OCI-LY1 (cell line): ENCODE measurements around the gene BCKDHB.
A peak's percentile ranks its signal among the peaks of the same experiment; 100 is the strongest.

Source experiments
- H2AFZ ChIP-seq: fragments of 200-600 bp; sonication (generic), shearing (Covaris generic); 2 replicates; pipeline ENCODE4 v1.6.0; 2014; ENCODE audit warnings: antibody characterized with exemption, mild to moderate bottlenecking, low read length
- H3F3A ChIP-seq: fragments of 200-600 bp; sonication (generic), shearing (Covaris generic); 2 replicates; pipeline ENCODE4 v1.6.0; 2014; ENCODE audit warnings: mild to moderate bottlenecking, antibody characterized with exemption, low read length, moderate library complexity; ENCODE audit not compliant: insufficient read depth
- H3K27ac ChIP-seq: fragments of 200-600 bp; sonication (generic); 2 replicates; pipeline ENCODE4 v1.5.1; 2014; ENCODE audit warnings: low read length, mixed run types, mild to moderate bottlenecking, low read depth; ENCODE audit not compliant: poor library complexity, severe bottlenecking
- H3K27me3 ChIP-seq: fragments of 200-600 bp; sonication (generic); 2 replicates; pipeline ENCODE4 v1.6.0; 2014; ENCODE audit warnings: antibody characterized with exemption, mild to moderate bottlenecking, low read length, moderate library complexity; ENCODE audit not compliant: insufficient read depth
- H3K36me3 ChIP-seq: fragments of 200-600 bp; sonication (generic); 2 replicates; pipeline ENCODE4 v1.6.1; 2014; ENCODE audit warnings: mild to moderate bottlenecking, antibody characterized with exemption, low read length, moderate library complexity, mixed read lengths; ENCODE audit not compliant: insufficient read depth
- H3K4me1 ChIP-seq: fragments of 200-600 bp; sonication (generic); 2 replicates; pipeline ENCODE4 v1.5.1; 2014; ENCODE audit warnings: mild to moderate bottlenecking, low read length, moderate library complexity; ENCODE audit not compliant: insufficient read depth, severe bottlenecking
- H3K4me2 ChIP-seq: fragments of 200-600 bp; sonication (generic), shearing (Covaris generic); 2 replicates; pipeline ENCODE4 v1.6.1; 2014; ENCODE audit warnings: low read length
- H3K4me3 ChIP-seq: fragments of 200-600 bp; sonication (generic); 2 replicates; pipeline ENCODE4 v1.5.1; 2014; ENCODE audit warnings: low read length, low read depth, mild to moderate bottlenecking, mixed read lengths; ENCODE audit not compliant: poor library complexity, severe bottlenecking
- H3K79me2 ChIP-seq: fragments of 200-600 bp; shearing (Covaris generic); 2 replicates; pipeline ENCODE4 v1.6.1; 2016; ENCODE audit warnings: mixed run types, low read length, mixed read lengths; ENCODE audit not compliant: insufficient read depth
- H3K9ac ChIP-seq: fragments of 200-600 bp; sonication (generic), shearing (Covaris generic); 2 replicates; pipeline ENCODE4 v1.6.1; 2014; ENCODE audit warnings: mild to moderate bottlenecking, low read length, mixed read lengths
- H3K9me2 ChIP-seq: fragments of 200-600 bp; sonication (generic), shearing (Covaris generic); 2 replicates; pipeline ENCODE4 v1.6.1; 2014; ENCODE audit warnings: low read depth, mild to moderate bottlenecking, low read length, mixed read lengths
- H3K9me3 ChIP-seq: fragments of 200-600 bp; shearing (Covaris generic); 2 replicates; pipeline ENCODE4 v1.6.1; 2014; ENCODE audit warnings: low read length, mixed read lengths
- H4K20me1 ChIP-seq: fragments of 200-600 bp; sonication (generic), shearing (Covaris generic); 2 replicates; pipeline ENCODE4 v1.6.0; 2016; ENCODE audit warnings: mild to moderate bottlenecking, low read length; ENCODE audit not compliant: insufficient read depth
- EZH2 ChIP-seq: fragments of 200-600 bp; sonication (generic), shearing (Covaris generic); IDR thresholded peaks from 2 replicates; pipeline ENCODE4 v1.8.0; 2017; ENCODE audit warnings: borderline replicate concordance, mixed run types, mild to moderate bottlenecking, antibody characterized with exemption, low read length, moderate library complexity, mixed read lengths
- TF ChIP-seq, protein P1 (sequence below): fragments of 200-600 bp; sonication (generic), shearing (Covaris generic); IDR thresholded peaks from 2 replicates; pipeline ENCODE4 v1.5.1; 2017; ENCODE audit warnings: mild to moderate bottlenecking, antibody characterized with exemption, low read length, moderate library complexity, mixed read lengths

BCKDHB gene

DNA sequence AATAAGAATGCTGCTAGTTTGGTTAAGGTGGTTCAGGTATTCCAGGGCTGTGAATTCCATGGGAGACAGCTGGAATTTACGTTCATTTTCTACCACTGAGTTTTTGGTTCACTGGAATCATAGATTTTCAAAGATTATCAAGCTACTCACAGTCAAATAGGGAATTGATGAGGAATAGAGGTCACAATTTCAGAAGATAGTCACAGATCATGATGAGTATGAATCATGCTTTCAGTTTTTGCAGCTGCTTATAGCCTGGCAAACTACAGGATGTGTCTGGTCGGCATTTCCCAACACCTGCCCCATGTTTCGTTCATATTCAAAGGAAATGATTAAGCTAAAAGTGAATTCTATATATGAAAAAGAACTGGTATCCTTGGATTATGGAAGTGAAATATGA is 58.7 kb downstream of the BCKDHB start:
- no peak for TF ChIP-seq EZH2
- TF ChIP-seq, protein P1, sequence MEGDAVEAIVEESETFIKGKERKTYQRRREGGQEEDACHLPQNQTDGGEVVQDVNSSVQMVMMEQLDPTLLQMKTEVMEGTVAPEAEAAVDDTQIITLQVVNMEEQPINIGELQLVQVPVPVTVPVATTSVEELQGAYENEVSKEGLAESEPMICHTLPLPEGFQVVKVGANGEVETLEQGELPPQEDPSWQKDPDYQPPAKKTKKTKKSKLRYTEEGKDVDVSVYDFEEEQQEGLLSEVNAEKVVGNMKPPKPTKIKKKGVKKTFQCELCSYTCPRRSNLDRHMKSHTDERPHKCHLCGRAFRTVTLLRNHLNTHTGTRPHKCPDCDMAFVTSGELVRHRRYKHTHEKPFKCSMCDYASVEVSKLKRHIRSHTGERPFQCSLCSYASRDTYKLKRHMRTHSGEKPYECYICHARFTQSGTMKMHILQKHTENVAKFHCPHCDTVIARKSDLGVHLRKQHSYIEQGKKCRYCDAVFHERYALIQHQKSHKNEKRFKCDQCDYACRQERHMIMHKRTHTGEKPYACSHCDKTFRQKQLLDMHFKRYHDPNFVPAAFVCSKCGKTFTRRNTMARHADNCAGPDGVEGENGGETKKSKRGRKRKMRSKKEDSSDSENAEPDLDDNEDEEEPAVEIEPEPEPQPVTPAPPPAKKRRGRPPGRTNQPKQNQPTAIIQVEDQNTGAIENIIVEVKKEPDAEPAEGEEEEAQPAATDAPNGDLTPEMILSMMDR = no peak
- Histone ChIP-seq H3K4me2 (no peak overlapping the region), H3K79me2 (no peaks in the 10 kb centered on the region), H3K9ac (no peak overlapping the region), H4K20me1 (no peaks in the 10 kb centered on the region), H3K9me3 (no peaks in the 10 kb centered on the region), H3F3A (no peaks in the 10 kb centered on the region), H3K27me3 (no peaks in the 10 kb centered on the region), H3K4me1 (peaks cover 23% of the 10 kb centered on the region), H3K27ac (peak overlapping the region; percentile 49), H2AFZ (no peak overlapping the region), H3K9me2 (no peaks in the 10 kb centered on the region), H3K4me3 (no peak overlapping the region), H3K36me3 (no peaks in the 10 kb centered on the region)

DNA sequence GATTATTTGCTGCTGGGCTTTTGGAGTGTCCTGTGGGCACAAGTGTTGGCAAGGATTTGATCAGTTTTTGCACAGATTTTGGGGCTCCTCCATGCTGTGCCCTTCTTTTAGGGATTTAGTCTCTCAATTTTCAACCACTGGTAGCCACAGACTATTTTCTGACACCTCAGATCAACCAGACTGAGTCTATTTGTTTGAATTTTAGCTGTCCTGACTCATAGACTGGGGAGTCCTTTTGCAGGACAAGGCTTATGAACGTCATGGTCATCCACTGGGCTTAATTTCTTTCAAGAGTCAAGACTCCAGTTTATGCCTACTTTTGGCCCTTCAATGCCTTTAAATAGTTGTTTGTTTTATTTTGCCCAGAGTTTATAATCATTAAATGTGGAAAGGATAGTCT is 59.3 kb downstream of the BCKDHB start:
- TF ChIP-seq EZH2 = no peak
- TF ChIP-seq, protein P1 = no peak
- Histone ChIP-seq H3F3A (no peaks in the 10 kb centered on the region), H3K9ac (no peak overlapping the region), H3K27ac (no peak overlapping the region), H2AFZ (no peak overlapping the region), H4K20me1 (no peaks in the 10 kb centered on the region), H3K4me2 (no peak overlapping the region), H3K36me3 (0 out of 2 replicates have a peak, but pooled peaks cover 3% of the 10 kb centered on the region), H3K9me3 (no peaks in the 10 kb centered on the region), H3K27me3 (no peaks in the 10 kb centered on the region), H3K4me3 (no peak overlapping the region), H3K79me2 (no peaks in the 10 kb centered on the region), H3K9me2 (no peaks in the 10 kb centered on the region), H3K4me1 (peaks cover 23% of the 10 kb centered on the region)

DNA sequence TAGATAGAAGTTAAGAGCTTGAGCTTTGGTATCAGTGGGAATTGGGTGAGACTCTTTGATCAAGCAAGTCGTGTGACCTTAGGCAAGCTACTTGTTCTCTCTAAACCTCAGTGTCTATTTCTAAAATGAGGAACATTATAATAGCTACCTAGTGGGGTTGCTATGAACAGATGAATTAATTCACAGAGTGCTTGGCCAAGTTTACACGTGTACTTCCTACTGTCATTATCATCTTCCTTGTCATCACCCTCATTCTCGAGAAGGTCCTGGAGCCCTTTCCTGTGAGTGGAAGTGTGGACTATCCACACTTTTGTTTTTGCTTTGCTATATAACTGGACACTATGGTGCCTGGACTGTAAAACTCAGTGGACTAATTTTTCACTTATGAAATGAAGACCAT is 64.0 kb downstream of the BCKDHB start:
- no peak overlapping the region for H3K27ac ChIP-seq
- no peaks in the 10 kb centered on the region for H3K9me3 ChIP-seq
- H3K4me1 ChIP-seq = no peaks in the 10 kb centered on the region

More for the DNA sequence above, 64.0 kb downstream of the BCKDHB start:
- no peak overlapping the region for H3K4me2 ChIP-seq
- no peaks in the 10 kb centered on the region for H3K9me2 ChIP-seq
- H3K4me3 ChIP-seq = no peak overlapping the region
- TF ChIP-seq EZH2 = no peak
- TF ChIP-seq, protein P1 = no peak
- no peaks in the 10 kb centered on the region for H3F3A ChIP-seq
- no peak overlapping the region for H2AFZ ChIP-seq
- H4K20me1 ChIP-seq = no peaks in the 10 kb centered on the region
- no peaks in the 10 kb centered on the region for H3K79me2 ChIP-seq
- H3K27me3 ChIP-seq = no peaks in the 10 kb centered on the region
- H3K36me3 ChIP-seq = peaks cover 9% of the 10 kb centered on the region; the same call in 1 of the 2 replicates
- no peak overlapping the region for H3K9ac ChIP-seq
